Kidney epithelial cell (primary cell): ENCODE results near the gene TMEM169. TPM values are rescaled to one million over a fixed set of nuclear protein-coding genes. Genes with fewer than 3 reads are reported as not detected.
"Not testable (repeated sequence)": the region's sequence is repeated elsewhere in the genome, so short reads cannot be mapped to it uniquely, and the experiment has no call there.

Experiments used
- DNase-seq: peaks from one replicate; pipeline ENCODE4 v3.0.0-alpha.2; 2010; ENCODE audit warnings: low read depth
- H3K27me3 ChIP-seq: 2 replicates; pipeline ENCODE4 v1.6.0; 2011; ENCODE audit warnings: low read length; ENCODE audit not compliant: control insufficient read depth, insufficient read depth
- H3K36me3 ChIP-seq: 2 replicates; pipeline ENCODE4 v1.5.1; 2011; ENCODE audit warnings: low read length; ENCODE audit not compliant: control insufficient read depth, insufficient read depth
- H3K4me3 ChIP-seq: 2 replicates; pipeline ENCODE4 v1.5.1; 2011; ENCODE audit warnings: low read depth, mild to moderate bottlenecking, control low read depth, low read length
- CTCF ChIP-seq: IDR thresholded peaks from 2 replicates; pipeline ENCODE4 v1.5.1; 2011; ENCODE audit warnings: mild to moderate bottlenecking, moderate library complexity, low read length, control low read depth, inconsistent platforms; ENCODE audit not compliant: insufficient read depth, poor library complexity, severe bottlenecking
- total RNA-seq: library from RNA; depleted of rRNA; stranded (reverse); fragments of >200 nt; gene quantifications from 2 replicates; pipeline ENCODE4 v1.2.3, GENCODE V29; 2015

Gene TMEM169
- total RNA-seq, 1 donor from 2014 or later = 4.6 TPM

DNA sequence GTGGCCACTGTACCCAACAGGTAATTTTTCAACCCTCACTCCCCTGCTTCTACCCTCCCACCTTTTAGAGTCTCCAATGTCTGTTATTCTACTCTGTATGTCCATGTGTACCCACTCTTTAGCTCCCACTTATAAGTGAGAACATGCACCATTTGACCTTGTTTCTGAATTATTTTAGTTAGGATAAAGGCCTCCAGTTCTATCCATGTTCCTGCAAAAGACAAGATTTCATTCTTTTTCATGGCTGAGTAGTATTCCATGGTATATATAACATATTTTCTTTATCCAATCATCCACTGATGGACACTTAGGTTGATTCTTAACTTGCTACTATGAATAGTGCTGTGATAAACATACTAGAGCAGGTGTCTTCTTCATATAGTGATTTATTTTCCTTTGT, 9.2 kb upstream of the TMEM169 start:
- TF ChIP-seq CTCF = no peak
- Histone ChIP-seq H3K27me3 (no peaks in the 10 kb centered on the region), H3K4me3 (no peak overlapping the region), H3K36me3 (no peaks in the 10 kb centered on the region)
- DNase-seq = no peak

DNA sequence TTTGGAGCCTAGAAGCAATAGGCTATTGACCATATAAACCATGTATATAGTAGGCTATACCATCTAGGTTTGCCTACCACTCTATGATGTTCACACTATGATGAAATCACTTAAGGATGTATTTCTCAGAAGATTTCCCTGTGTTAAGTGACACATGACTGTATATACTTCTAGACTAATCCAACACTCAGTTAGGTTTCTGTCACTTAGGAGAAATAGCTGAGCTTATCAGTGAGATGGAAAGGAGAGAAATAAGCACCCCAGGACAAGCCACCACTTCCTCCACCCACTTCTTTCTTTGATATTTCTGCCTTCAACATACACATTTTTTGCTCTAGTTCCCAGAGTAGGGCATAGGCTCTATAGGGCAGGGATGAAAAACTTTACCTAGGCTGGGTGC, 7.9 kb upstream of the TMEM169 start:
- no peaks in the 10 kb centered on the region for H3K27me3 ChIP-seq
- no peak overlapping the region for H3K4me3 ChIP-seq
- no peaks in the 10 kb centered on the region for H3K36me3 ChIP-seq
- no peak for TF ChIP-seq CTCF
- no peak for DNase-seq

- no peak overlapping the region for H3K4me3 ChIP-seq
- H3K27me3 ChIP-seq = no peaks in the 10 kb centered on the region
- no peak for TF ChIP-seq CTCF
- no peaks in the 10 kb centered on the region for H3K36me3 ChIP-seq
- no peak for DNase-seq
Measured at GRCh38 chr2:216074380-216074779, 7.3 kb upstream of the TMEM169 start.

GRCh38 chr2:216074794-216075193, 6.9 kb upstream of the TMEM169 start:
- no peak for TF ChIP-seq CTCF
- no peak overlapping the region for H3K4me3 ChIP-seq
- no peaks in the 10 kb centered on the region for H3K27me3 ChIP-seq
- H3K36me3 ChIP-seq = no peaks in the 10 kb centered on the region
- DNase-seq = no peak

- no peaks in the 10 kb centered on the region for H3K27me3 ChIP-seq
- no peak for TF ChIP-seq CTCF
- no peak for DNase-seq
- H3K36me3 ChIP-seq = no peaks in the 10 kb centered on the region
- no peak overlapping the region for H3K4me3 ChIP-seq
Measured at GRCh38 chr2:216075510-216076485, 5.9 kb upstream of the TMEM169 start.

- no peaks in the 10 kb centered on the region for H3K27me3 ChIP-seq
- no peak overlapping the region for H3K4me3 ChIP-seq
- DNase-seq = no peak
- no peaks in the 10 kb centered on the region for H3K36me3 ChIP-seq
- no peak for TF ChIP-seq CTCF
Measured at GRCh38 chr2:216078776-216079175, 2.9 kb upstream of the TMEM169 start.

DNA sequence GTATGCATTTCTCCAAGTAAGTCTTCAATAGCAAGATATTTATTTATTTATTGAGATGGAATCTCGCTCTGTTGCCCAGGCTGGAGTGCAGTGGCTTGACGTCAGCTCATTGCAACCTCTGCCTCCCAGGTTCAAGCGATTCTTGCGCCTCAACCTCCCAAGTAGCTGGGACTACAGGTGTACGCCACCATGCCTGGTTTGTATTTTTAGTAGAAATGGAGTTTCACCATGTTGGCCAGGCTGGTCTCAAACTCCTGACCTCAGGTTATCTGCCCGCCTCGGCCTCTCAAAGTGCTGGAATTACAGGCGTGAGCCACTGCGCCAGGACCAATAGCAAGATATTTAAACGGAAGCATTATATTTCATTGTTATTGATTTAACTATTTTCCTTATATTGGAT, 1.7 kb upstream of the TMEM169 start:
- not testable (repeated sequence) for H3K4me3 ChIP-seq, H3K27me3 ChIP-seq, H3K36me3 ChIP-seq, DNase-seq
